Mammary epithelial cell (primary cell): Measurements from ENCODE around the gene C1orf159.

ENCODE experiments used
- CTCF ChIP-seq, 2 donors: IDR thresholded peaks in 1 of 2; conservative IDR thresholded peaks in 1 of 2; 2 replicates each; pipeline ENCODE4 v1.5.1; 2011 to 2012; ENCODE audit warnings: inconsistent platforms in 2 of 2, low read length in 2 of 2, mild to moderate bottlenecking in 2 of 2, control low read depth in 1 of 2, low read depth in 1 of 2; ENCODE audit not compliant: insufficient read depth in 1 of 2; ENCODE audit errors: extremely low read depth in 1 of 2
- EZH2 ChIP-seq: IDR thresholded peaks from 2 replicates; pipeline ENCODE4 v1.6.1; 2012; ENCODE audit warnings: low read length, inconsistent platforms, borderline replicate concordance

- no peak for TF ChIP-seq CTCF (conservative IDR thresholded peaks at IDR 0.05 in 1 of 2, IDR thresholded peaks at IDR 0.05 in 1 of 2; ENCODE audit: extremely low read depth in 1 of 2, insufficient read depth in 1 of 2, low read depth in 1 of 2, low read length in 2 of 2)
- no peak for TF ChIP-seq EZH2
These were observed 22.8 kb downstream of the C1orf159 start for GRCh38 chr1:1092894-1093609.
